ENCODE measurements around the gene IMMP2L.

Gene IMMP2L

GRCh38 chr7:110839866-110840265 is 722.4 kb downstream of the IMMP2L start:
- Histone ChIP-seq H3K27me3 (no peaks in the 10 kb centered on the region), H3K9me3 (no peaks in the 10 kb centered on the region), H3K36me3 (no peaks in the 10 kb centered on the region), H3K4me1 (ENCODE audit: control insufficient read depth in 1 of 2, insufficient read depth in 1 of 2, low read depth in 1 of 2, low read length in 1 of 2) (no peaks in the 10 kb centered on the region), H3K27ac (no peak overlapping the region), H3K4me3 (ENCODE audit: low read depth in 1 of 2, low read length in 1 of 2) (no peak overlapping the region)
- TF ChIP-seq CTCF (IDR thresholded peaks at IDR 0.05), result no peak

GRCh38 chr7:110835849-110836248 is 726.4 kb downstream of the IMMP2L start:
- no peaks in the 10 kb centered on the region for H3K36me3 ChIP-seq
- no peak overlapping the region for H3K4me3 ChIP-seq (ENCODE audit: low read depth in 1 of 2, low read length in 1 of 2)
- no peaks in the 10 kb centered on the region for H3K4me1 ChIP-seq (ENCODE audit: control insufficient read depth in 1 of 2, insufficient read depth in 1 of 2, low read depth in 1 of 2, low read length in 1 of 2)
- H3K9me3 ChIP-seq, result no peaks in the 10 kb centered on the region
- H3K27me3 ChIP-seq, result no peaks in the 10 kb centered on the region
- no peak for TF ChIP-seq CTCF (IDR thresholded peaks at IDR 0.05)
- no peak overlapping the region for H3K27ac ChIP-seq

GRCh38 chr7:110835218-110835617 is 727.1 kb downstream of the IMMP2L start:
- H3K27ac ChIP-seq, result no peak overlapping the region
- H3K27me3 ChIP-seq, result no peaks in the 10 kb centered on the region
- H3K9me3 ChIP-seq, result no peaks in the 10 kb centered on the region
- no peaks in the 10 kb centered on the region for H3K36me3 ChIP-seq
- H3K4me1 ChIP-seq (ENCODE audit: control insufficient read depth in 1 of 2, insufficient read depth in 1 of 2, low read depth in 1 of 2, low read length in 1 of 2), result no peaks in the 10 kb centered on the region
- H3K4me3 ChIP-seq (ENCODE audit: low read depth in 1 of 2, low read length in 1 of 2), result no peak overlapping the region
- TF ChIP-seq CTCF (IDR thresholded peaks at IDR 0.05), result no peak

- TF ChIP-seq CTCF (IDR thresholded peaks at IDR 0.05), result no peak
- H3K4me3 ChIP-seq (ENCODE audit: low read depth in 1 of 2, low read length in 1 of 2), result no peak overlapping the region
- no peaks in the 10 kb centered on the region for H3K9me3 ChIP-seq
- H3K4me1 ChIP-seq (ENCODE audit: control insufficient read depth in 1 of 2, insufficient read depth in 1 of 2, low read depth in 1 of 2, low read length in 1 of 2), result no peaks in the 10 kb centered on the region
- H3K36me3 ChIP-seq, result no peaks in the 10 kb centered on the region
- no peak overlapping the region for H3K27ac ChIP-seq
- no peaks in the 10 kb centered on the region for H3K27me3 ChIP-seq
Measured at GRCh38 chr7:110831419-110831818, 730.9 kb downstream of the IMMP2L start.

GRCh38 chr7:110830778-110831177 is 731.5 kb downstream of the IMMP2L start:
- Histone ChIP-seq H3K27me3 (no peaks in the 10 kb centered on the region), H3K36me3 (no peaks in the 10 kb centered on the region), H3K4me3 (ENCODE audit: low read depth in 1 of 2, low read length in 1 of 2) (no peak overlapping the region), H3K27ac (no peak overlapping the region), H3K4me1 (ENCODE audit: control insufficient read depth in 1 of 2, insufficient read depth in 1 of 2, low read depth in 1 of 2, low read length in 1 of 2) (no peaks in the 10 kb centered on the region), H3K9me3 (no peaks in the 10 kb centered on the region)
- no peak for TF ChIP-seq CTCF (IDR thresholded peaks at IDR 0.05)

GRCh38 chr7:110827936-110828335 is 734.4 kb downstream of the IMMP2L start:
- Histone ChIP-seq H3K27me3 (no peaks in the 10 kb centered on the region), H3K4me3 (ENCODE audit: low read depth in 1 of 2, low read length in 1 of 2) (no peak overlapping the region), H3K9me3 (no peaks in the 10 kb centered on the region), H3K27ac (no peak overlapping the region), H3K4me1 (ENCODE audit: control insufficient read depth in 1 of 2, insufficient read depth in 1 of 2, low read depth in 1 of 2, low read length in 1 of 2) (no peaks in the 10 kb centered on the region), H3K36me3 (no peaks in the 10 kb centered on the region)
- TF ChIP-seq CTCF (IDR thresholded peaks at IDR 0.05), result no peak
